Measurements from ENCODE around the gene METTL16.
"Not testable (repeated sequence)": the region's sequence is repeated elsewhere in the genome, so short reads cannot be mapped to it uniquely, and the experiment has no call there.

The METTL16 gene

GRCh38 chr17:2444382-2444781 lies 67.3 kb downstream of the METTL16 start:
- Histone ChIP-seq H3K4me3 (ENCODE audit: low read length) (no peak overlapping the region), H3K9ac (ENCODE audit: low read length) (no peak overlapping the region), H3K9me3 (ENCODE audit: control insufficient read depth, low read length) (no peaks in the 10 kb centered on the region), H3K4me1 (ENCODE audit: control insufficient read depth, insufficient read depth, low read length) (no peaks in the 10 kb centered on the region), H3K36me3 (ENCODE audit: control insufficient read depth, insufficient read depth, low read length) (no peaks in the 10 kb centered on the region), H3K27me3 (ENCODE audit: control insufficient read depth, insufficient read depth, low read length) (no peaks in the 10 kb centered on the region)

- no peak overlapping the region for H3K4me3 ChIP-seq (ENCODE audit: low read length)
- no peak overlapping the region for H3K9ac ChIP-seq (ENCODE audit: low read length)
- H3K4me1 ChIP-seq (ENCODE audit: control insufficient read depth, insufficient read depth, low read length), result no peaks in the 10 kb centered on the region
- H3K27me3 ChIP-seq (ENCODE audit: control insufficient read depth, insufficient read depth, low read length), result no peaks in the 10 kb centered on the region
- H3K9me3 ChIP-seq (ENCODE audit: control insufficient read depth, low read length), result no peaks in the 10 kb centered on the region
- H3K36me3 ChIP-seq (ENCODE audit: control insufficient read depth, insufficient read depth, low read length), result no peaks in the 10 kb centered on the region
Observed at GRCh38 chr17:2442166-2442565, 69.5 kb downstream of the METTL16 start.

- H3K4me3 ChIP-seq (ENCODE audit: low read length), result no peak overlapping the region
- H3K4me1 ChIP-seq (ENCODE audit: control insufficient read depth, insufficient read depth, low read length), result no peaks in the 10 kb centered on the region
- H3K27me3 ChIP-seq (ENCODE audit: control insufficient read depth, insufficient read depth, low read length), result no peaks in the 10 kb centered on the region
- H3K9me3 ChIP-seq (ENCODE audit: control insufficient read depth, low read length), result no peaks in the 10 kb centered on the region
- no peaks in the 10 kb centered on the region for H3K36me3 ChIP-seq (ENCODE audit: control insufficient read depth, insufficient read depth, low read length)
- H3K9ac ChIP-seq (ENCODE audit: low read length), result no peak overlapping the region
Observed at GRCh38 chr17:2440930-2441329, 70.8 kb downstream of the METTL16 start.

GRCh38 chr17:2439997-2440396 lies 71.7 kb downstream of the METTL16 start:
- H3K9me3 ChIP-seq (ENCODE audit: control insufficient read depth, low read length); H3K9ac ChIP-seq (ENCODE audit: low read length); H3K4me3 ChIP-seq (ENCODE audit: low read length); H3K4me1 ChIP-seq (ENCODE audit: control insufficient read depth, insufficient read depth, low read length); H3K27me3 ChIP-seq (ENCODE audit: control insufficient read depth, insufficient read depth, low read length); H3K36me3 ChIP-seq (ENCODE audit: control insufficient read depth, insufficient read depth, low read length): not testable (repeated sequence)

- no peak overlapping the region for H3K9ac ChIP-seq (ENCODE audit: low read length)
- H3K27me3 ChIP-seq (ENCODE audit: control insufficient read depth, insufficient read depth, low read length), result no peaks in the 10 kb centered on the region
- no peaks in the 10 kb centered on the region for H3K9me3 ChIP-seq (ENCODE audit: control insufficient read depth, low read length)
- no peak overlapping the region for H3K4me3 ChIP-seq (ENCODE audit: low read length)
- H3K36me3 ChIP-seq (ENCODE audit: control insufficient read depth, insufficient read depth, low read length), result no peaks in the 10 kb centered on the region
- no peaks in the 10 kb centered on the region for H3K4me1 ChIP-seq (ENCODE audit: control insufficient read depth, insufficient read depth, low read length)
Observed at GRCh38 chr17:2438823-2439222, 72.9 kb downstream of the METTL16 start.

- Histone ChIP-seq H3K27me3 (ENCODE audit: control insufficient read depth, insufficient read depth, low read length) (no peaks in the 10 kb centered on the region), H3K9ac (ENCODE audit: low read length) (no peak overlapping the region), H3K4me3 (ENCODE audit: low read length) (no peak overlapping the region), H3K36me3 (ENCODE audit: control insufficient read depth, insufficient read depth, low read length) (no peaks in the 10 kb centered on the region), H3K4me1 (ENCODE audit: control insufficient read depth, insufficient read depth, low read length) (no peaks in the 10 kb centered on the region), H3K9me3 (ENCODE audit: control insufficient read depth, low read length) (no peaks in the 10 kb centered on the region)
Observed at GRCh38 chr17:2436316-2436905, 75.3 kb downstream of the METTL16 start.

GRCh38 chr17:2435862-2436261 lies 75.8 kb downstream of the METTL16 start:
- Histone ChIP-seq H3K4me3 (ENCODE audit: low read length) (no peak overlapping the region), H3K9ac (ENCODE audit: low read length) (no peak overlapping the region), H3K4me1 (ENCODE audit: control insufficient read depth, insufficient read depth, low read length) (no peaks in the 10 kb centered on the region), H3K9me3 (ENCODE audit: control insufficient read depth, low read length) (no peaks in the 10 kb centered on the region), H3K27me3 (ENCODE audit: control insufficient read depth, insufficient read depth, low read length) (no peaks in the 10 kb centered on the region), H3K36me3 (ENCODE audit: control insufficient read depth, insufficient read depth, low read length) (no peaks in the 10 kb centered on the region)

- Histone ChIP-seq H3K4me3 (ENCODE audit: low read length) (no peak overlapping the region), H3K27me3 (ENCODE audit: control insufficient read depth, insufficient read depth, low read length) (no peaks in the 10 kb centered on the region), H3K4me1 (ENCODE audit: control insufficient read depth, insufficient read depth, low read length) (no peaks in the 10 kb centered on the region), H3K36me3 (ENCODE audit: control insufficient read depth, insufficient read depth, low read length) (no peaks in the 10 kb centered on the region), H3K9me3 (ENCODE audit: control insufficient read depth, low read length) (no peaks in the 10 kb centered on the region), H3K9ac (ENCODE audit: low read length) (no peak overlapping the region)
Observed at GRCh38 chr17:2435181-2435741, 76.4 kb downstream of the METTL16 start.

- Histone ChIP-seq H3K27me3 (ENCODE audit: control insufficient read depth, insufficient read depth, low read length) (no peaks in the 10 kb centered on the region), H3K4me3 (ENCODE audit: low read length) (no peak overlapping the region), H3K4me1 (ENCODE audit: control insufficient read depth, insufficient read depth, low read length) (no peaks in the 10 kb centered on the region), H3K9ac (ENCODE audit: low read length) (no peak overlapping the region), H3K36me3 (ENCODE audit: control insufficient read depth, insufficient read depth, low read length) (no peaks in the 10 kb centered on the region), H3K9me3 (ENCODE audit: control insufficient read depth, low read length) (no peaks in the 10 kb centered on the region)
Observed at GRCh38 chr17:2433696-2434095, 78.0 kb downstream of the METTL16 start.

- H3K36me3 ChIP-seq (ENCODE audit: control insufficient read depth, insufficient read depth, low read length), result no peaks in the 10 kb centered on the region
- H3K4me3 ChIP-seq (ENCODE audit: low read length), result no peak overlapping the region
- H3K9me3 ChIP-seq (ENCODE audit: control insufficient read depth, low read length), result no peaks in the 10 kb centered on the region
Observed at GRCh38 chr17:2427910-2428309, 83.8 kb downstream of the METTL16 start.

GRCh38 chr17:2427215-2427614 lies 84.5 kb downstream of the METTL16 start:
- Histone ChIP-seq H3K36me3 (ENCODE audit: control insufficient read depth, insufficient read depth, low read length) (no peaks in the 10 kb centered on the region), H3K4me1 (ENCODE audit: control insufficient read depth, insufficient read depth, low read length) (no peaks in the 10 kb centered on the region), H3K9ac (ENCODE audit: low read length) (no peak overlapping the region), H3K9me3 (ENCODE audit: control insufficient read depth, low read length) (no peaks in the 10 kb centered on the region), H3K27me3 (ENCODE audit: control insufficient read depth, insufficient read depth, low read length) (no peaks in the 10 kb centered on the region), H3K4me3 (ENCODE audit: low read length) (no peak overlapping the region)

More at GRCh38 chr17:2427910-2428309, 83.8 kb downstream of the METTL16 start:
- H3K9ac ChIP-seq (ENCODE audit: low read length), result no peak overlapping the region
- no peaks in the 10 kb centered on the region for H3K4me1 ChIP-seq (ENCODE audit: control insufficient read depth, insufficient read depth, low read length)
- H3K27me3 ChIP-seq (ENCODE audit: control insufficient read depth, insufficient read depth, low read length), result no peaks in the 10 kb centered on the region

GRCh38 chr17:2423271-2423670 lies 88.4 kb downstream of the METTL16 start:
- Histone ChIP-seq H3K4me3 (ENCODE audit: low read length) (no peak overlapping the region), H3K36me3 (ENCODE audit: control insufficient read depth, insufficient read depth, low read length) (no peaks in the 10 kb centered on the region), H3K27me3 (ENCODE audit: control insufficient read depth, insufficient read depth, low read length) (no peaks in the 10 kb centered on the region)

More at GRCh38 chr17:2423271-2423670, 88.4 kb downstream of the METTL16 start:
- no peaks in the 10 kb centered on the region for H3K4me1 ChIP-seq (ENCODE audit: control insufficient read depth, insufficient read depth, low read length)
- H3K9me3 ChIP-seq (ENCODE audit: control insufficient read depth, low read length), result no peaks in the 10 kb centered on the region
- H3K9ac ChIP-seq (ENCODE audit: low read length), result no peak overlapping the region
